ENCODE data around the gene GLCCI1. TPM values are rescaled to one million over a fixed set of nuclear protein-coding genes. Genes with fewer than 3 reads are reported as not detected.
"Not testable (repeated sequence)": the region's sequence is repeated elsewhere in the genome, so short reads cannot be mapped to it uniquely, and the experiment has no call there.

Gene GLCCI1
- total RNA-seq, 1 experiment from 2014 or later = 55.7 TPM

DNA sequence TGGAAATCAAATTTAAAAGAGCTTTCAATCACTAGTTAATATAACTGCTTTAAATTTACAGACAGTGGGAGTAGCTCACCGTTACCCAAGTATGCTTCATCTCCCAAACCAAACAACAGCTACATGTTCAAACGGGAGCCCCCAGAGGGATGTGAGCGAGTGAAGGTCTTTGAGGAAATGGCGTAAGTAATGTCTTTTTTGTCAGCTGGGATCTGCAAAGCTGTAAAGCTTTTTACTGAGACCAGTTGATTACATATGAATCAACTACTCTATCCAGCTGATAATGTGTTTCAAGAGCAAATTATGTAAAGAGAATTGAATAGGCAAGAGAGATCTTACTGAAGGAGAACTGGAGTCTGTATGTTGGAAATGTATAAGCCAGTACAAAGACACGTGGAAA is 116.2 kb downstream of the GLCCI1 start:
- H3K4me2 ChIP-seq (ENCODE audit: low read depth, low read length, poor library complexity, severe bottlenecking) = no peak overlapping the region
- H2AFZ ChIP-seq (ENCODE audit: low read length) = no peak overlapping the region
- no peaks in the 10 kb centered on the region for H3K9me2 ChIP-seq (replicated peaks; ENCODE audit: insufficient read depth, low read length)
- no peak for DNase-seq
- no peak overlapping the region for H3K27ac ChIP-seq (ENCODE audit: low read length)
- H3K4me3 ChIP-seq (ENCODE audit: low read length) = no peak overlapping the region
- no peaks in the 10 kb centered on the region for H3K9me3 ChIP-seq (ENCODE audit: low read length)
- H4K20me1 ChIP-seq (ENCODE audit: insufficient read depth, low read depth, low read length) = no peaks in the 10 kb centered on the region
- no peaks in the 10 kb centered on the region for H3K4me1 ChIP-seq (ENCODE audit: low read length)
- no peaks in the 10 kb centered on the region for H3K27me3 ChIP-seq (ENCODE audit: low read length)
- H3K79me2 ChIP-seq (ENCODE audit: low read length) = no peaks in the 10 kb centered on the region; the same call in 1 of the 2 replicates
- H3K9ac ChIP-seq (ENCODE audit: low read length) = no peak overlapping the region
- no peaks in the 10 kb centered on the region for H3K36me3 ChIP-seq (ENCODE audit: insufficient read depth, low read length)

DNA sequence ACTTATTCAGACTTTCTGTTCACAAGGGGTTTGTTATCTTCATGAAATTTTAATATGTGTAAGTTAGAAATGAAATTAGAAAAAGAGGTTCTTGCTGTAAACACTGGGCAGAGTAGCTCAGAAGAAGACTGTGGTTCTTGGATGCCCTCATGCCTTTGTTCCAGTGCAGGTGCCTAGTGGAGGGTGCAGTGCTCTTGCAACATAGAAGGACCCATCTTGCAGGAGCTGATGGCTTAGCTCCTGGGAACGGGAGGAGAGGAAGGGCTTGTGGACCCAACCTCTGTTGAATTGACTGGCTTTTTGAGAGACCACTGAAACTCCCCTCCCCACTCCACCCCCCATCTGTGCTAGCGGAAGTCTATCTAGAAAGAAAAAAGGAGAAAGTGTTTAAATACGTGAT is 116.8 kb downstream of the GLCCI1 start:
- H3K4me1 ChIP-seq (ENCODE audit: low read length) = no peaks in the 10 kb centered on the region
- no peak overlapping the region for H3K4me3 ChIP-seq (ENCODE audit: low read length)
- no peaks in the 10 kb centered on the region for H3K9me3 ChIP-seq (ENCODE audit: low read length)
- no peak overlapping the region for H3K9ac ChIP-seq (ENCODE audit: low read length)
- no peaks in the 10 kb centered on the region for H3K9me2 ChIP-seq (replicated peaks; ENCODE audit: insufficient read depth, low read length)
- H3K36me3 ChIP-seq (ENCODE audit: insufficient read depth, low read length) = no peaks in the 10 kb centered on the region
- DNase-seq = no peak
- H3K27me3 ChIP-seq (ENCODE audit: low read length) = no peaks in the 10 kb centered on the region
- no peak overlapping the region for H3K27ac ChIP-seq (ENCODE audit: low read length)
- H4K20me1 ChIP-seq (ENCODE audit: insufficient read depth, low read depth, low read length) = no peaks in the 10 kb centered on the region
- H3K79me2 ChIP-seq (ENCODE audit: low read length) = no peaks in the 10 kb centered on the region; the same call in 1 of the 2 replicates
- no peak overlapping the region for H2AFZ ChIP-seq (ENCODE audit: low read length)
- H3K4me2 ChIP-seq (ENCODE audit: low read depth, low read length, poor library complexity, severe bottlenecking) = no peak overlapping the region

DNA sequence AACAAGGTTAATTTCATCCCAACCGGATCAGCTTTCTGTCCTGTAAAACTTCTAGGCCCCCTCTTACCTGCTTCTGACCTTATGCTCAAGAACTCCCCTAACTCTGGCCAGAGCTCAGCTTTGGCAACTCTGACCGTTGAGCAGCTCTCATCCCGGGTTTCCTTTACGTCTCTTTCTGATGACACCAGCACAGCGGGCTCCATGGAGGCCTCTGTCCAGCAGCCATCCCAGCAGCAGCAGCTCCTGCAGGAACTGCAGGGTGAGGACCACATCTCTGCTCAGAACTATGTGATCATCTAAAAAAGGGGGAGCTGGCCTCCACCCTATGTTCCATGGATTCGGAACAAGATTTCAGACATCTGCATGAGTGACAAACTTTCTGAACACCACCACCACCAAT is 117.6 kb downstream of the GLCCI1 start:
- Histone ChIP-seq H3K9me3 (ENCODE audit: low read length) (no peaks in the 10 kb centered on the region), H3K4me3 (ENCODE audit: low read length) (no peak overlapping the region)

GRCh38 chr7:8089036-8089780 is 120.6 kb downstream of the GLCCI1 start:
- H3K36me3 ChIP-seq (ENCODE audit: insufficient read depth, low read length) = no peaks in the 10 kb centered on the region
- no peaks in the 10 kb centered on the region for H4K20me1 ChIP-seq (ENCODE audit: insufficient read depth, low read depth, low read length)
- H3K9ac ChIP-seq (ENCODE audit: low read length) = no peak overlapping the region
- no peaks in the 10 kb centered on the region for H3K4me1 ChIP-seq (ENCODE audit: low read length)
- H2AFZ ChIP-seq (ENCODE audit: low read length) = no peak overlapping the region
- DNase-seq = no peak
- H3K9me2 ChIP-seq (replicated peaks; ENCODE audit: insufficient read depth, low read length) = no peaks in the 10 kb centered on the region
- H3K27ac ChIP-seq (ENCODE audit: low read length) = no peak overlapping the region
- H3K9me3 ChIP-seq (ENCODE audit: low read length) = no peaks in the 10 kb centered on the region
- H3K4me3 ChIP-seq (ENCODE audit: low read length) = no peak overlapping the region
- H3K4me2 ChIP-seq (ENCODE audit: low read depth, low read length, poor library complexity, severe bottlenecking) = no peak overlapping the region
- no peaks in the 10 kb centered on the region for H3K27me3 ChIP-seq (ENCODE audit: low read length)
- no peaks in the 10 kb centered on the region for H3K79me2 ChIP-seq (ENCODE audit: low read length)

More for the DNA sequence above, 117.6 kb downstream of the GLCCI1 start:
- DNase-seq = no peak
- Histone ChIP-seq H4K20me1 (ENCODE audit: insufficient read depth, low read depth, low read length) (no peaks in the 10 kb centered on the region), H3K4me2 (ENCODE audit: low read depth, low read length, poor library complexity, severe bottlenecking) (no peak overlapping the region), H3K9me2 (replicated peaks; ENCODE audit: insufficient read depth, low read length) (no peaks in the 10 kb centered on the region), H3K27me3 (ENCODE audit: low read length) (no peaks in the 10 kb centered on the region), H3K36me3 (ENCODE audit: insufficient read depth, low read length) (no peaks in the 10 kb centered on the region), H3K27ac (ENCODE audit: low read length) (no peak overlapping the region), H3K9ac (ENCODE audit: low read length) (no peak overlapping the region), H2AFZ (ENCODE audit: low read length) (no peak overlapping the region), H3K79me2 (ENCODE audit: low read length) (no peaks in the 10 kb centered on the region), H3K4me1 (ENCODE audit: low read length) (no peaks in the 10 kb centered on the region)

GRCh38 chr7:8092140-8092539 is 123.5 kb downstream of the GLCCI1 start:
- Histone ChIP-seq H3K36me3 (ENCODE audit: insufficient read depth, low read length) (no peaks in the 10 kb centered on the region), H3K9ac (ENCODE audit: low read length) (no peak overlapping the region), H3K9me2 (replicated peaks; ENCODE audit: insufficient read depth, low read length) (no peaks in the 10 kb centered on the region), H3K27me3 (ENCODE audit: low read length) (no peaks in the 10 kb centered on the region), H3K4me2 (ENCODE audit: low read depth, low read length, poor library complexity, severe bottlenecking) (no peak overlapping the region), H2AFZ (ENCODE audit: low read length) (no peak overlapping the region), H3K27ac (ENCODE audit: low read length) (no peak overlapping the region), H3K9me3 (ENCODE audit: low read length) (no peaks in the 10 kb centered on the region), H3K79me2 (ENCODE audit: low read length) (no peaks in the 10 kb centered on the region), H3K4me1 (ENCODE audit: low read length) (no peaks in the 10 kb centered on the region), H4K20me1 (ENCODE audit: insufficient read depth, low read depth, low read length) (no peaks in the 10 kb centered on the region), H3K4me3 (ENCODE audit: low read length) (no peak overlapping the region)
- DNase-seq = no peak

- Histone ChIP-seq H3K27ac (ENCODE audit: low read length) (no peak overlapping the region), H3K9ac (ENCODE audit: low read length) (no peak overlapping the region), H3K4me3 (ENCODE audit: low read length) (no peak overlapping the region), H2AFZ (ENCODE audit: low read length) (no peak overlapping the region), H3K9me2 (replicated peaks; ENCODE audit: insufficient read depth, low read length) (no peaks in the 10 kb centered on the region), H3K36me3 (ENCODE audit: insufficient read depth, low read length) (no peaks in the 10 kb centered on the region), H3K4me2 (ENCODE audit: low read depth, low read length, poor library complexity, severe bottlenecking) (no peak overlapping the region), H3K9me3 (ENCODE audit: low read length) (no peaks in the 10 kb centered on the region), H3K79me2 (ENCODE audit: low read length) (no peaks in the 10 kb centered on the region), H3K4me1 (ENCODE audit: low read length) (no peaks in the 10 kb centered on the region), H4K20me1 (ENCODE audit: insufficient read depth, low read depth, low read length) (no peaks in the 10 kb centered on the region), H3K27me3 (ENCODE audit: low read length) (no peaks in the 10 kb centered on the region)
- no peak for DNase-seq
These were observed 125.9 kb downstream of the GLCCI1 start for GRCh38 chr7:8094164-8095140.

- H3K9ac ChIP-seq (ENCODE audit: low read length); DNase-seq; H3K4me1 ChIP-seq (ENCODE audit: low read length); H3K27me3 ChIP-seq (ENCODE audit: low read length); H3K4me3 ChIP-seq (ENCODE audit: low read length); H3K9me2 ChIP-seq (replicated peaks; ENCODE audit: insufficient read depth, low read length); H3K79me2 ChIP-seq (ENCODE audit: low read length); H3K27ac ChIP-seq (ENCODE audit: low read length); H4K20me1 ChIP-seq (ENCODE audit: insufficient read depth, low read depth, low read length); H2AFZ ChIP-seq (ENCODE audit: low read length); H3K36me3 ChIP-seq (ENCODE audit: insufficient read depth, low read length); H3K9me3 ChIP-seq (ENCODE audit: low read length); H3K4me2 ChIP-seq (ENCODE audit: low read depth, low read length, poor library complexity, severe bottlenecking): not testable (repeated sequence)
These were observed 132.7 kb downstream of the GLCCI1 start for GRCh38 chr7:8101292-8101691.

GRCh38 chr7:8103282-8103681 is 134.7 kb downstream of the GLCCI1 start:
- Histone ChIP-seq H2AFZ (ENCODE audit: low read length) (no peak overlapping the region), H3K9me2 (replicated peaks; ENCODE audit: insufficient read depth, low read length) (no peaks in the 10 kb centered on the region), H3K4me2 (ENCODE audit: low read depth, low read length, poor library complexity, severe bottlenecking) (no peak overlapping the region), H3K27ac (ENCODE audit: low read length) (no peak overlapping the region), H3K9ac (ENCODE audit: low read length) (no peak overlapping the region), H3K4me1 (ENCODE audit: low read length) (no peaks in the 10 kb centered on the region), H3K9me3 (ENCODE audit: low read length) (no peaks in the 10 kb centered on the region), H3K79me2 (ENCODE audit: low read length) (no peaks in the 10 kb centered on the region), H3K27me3 (ENCODE audit: low read length) (no peaks in the 10 kb centered on the region), H3K4me3 (ENCODE audit: low read length) (no peak overlapping the region), H3K36me3 (ENCODE audit: insufficient read depth, low read length) (no peaks in the 10 kb centered on the region), H4K20me1 (ENCODE audit: insufficient read depth, low read depth, low read length) (no peaks in the 10 kb centered on the region)
- no peak for DNase-seq

All from Karpas-422 (cell line).